ENCODE results near the gene HIF3A. TPM values are rescaled to one million over a fixed set of nuclear protein-coding genes. Genes with fewer than 3 reads are reported as not detected.

The HIF3A gene
- total RNA-seq, 2 donors from 2014 or later = 41.6 to 71.9 TPM

DNA sequence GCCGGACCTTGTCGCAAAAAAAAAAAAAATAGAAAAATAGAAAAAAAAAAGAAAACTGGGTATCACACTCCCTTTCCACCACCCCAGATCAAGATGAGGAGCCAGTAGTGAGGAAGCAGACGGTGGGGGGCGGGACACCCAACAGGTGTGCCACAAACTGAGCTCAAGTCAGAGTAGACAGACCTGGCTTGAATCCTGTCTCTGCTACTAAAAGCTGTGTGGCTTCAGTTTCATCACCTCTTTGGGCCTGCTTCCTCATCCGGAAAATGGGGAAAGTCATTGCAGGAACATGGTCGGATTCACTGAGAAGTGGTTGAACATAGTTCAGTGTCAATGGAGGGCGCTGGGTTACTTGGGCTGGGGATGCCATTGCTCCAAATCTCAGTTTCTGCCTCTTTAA is 2.9 kb downstream of the HIF3A start:
- Histone ChIP-seq H3K36me3 (ENCODE audit: control insufficient read depth, insufficient read depth, low read length) (peaks cover 5% of the 10 kb centered on the region), H3K27ac (ENCODE audit: low read depth, low read length) (peak overlapping the region; percentile 47), H3K4me3 (ENCODE audit: low read length) (no peak overlapping the region), H3K27me3 (ENCODE audit: control insufficient read depth, insufficient read depth, low read length, poor library complexity, severe bottlenecking) (no peaks in the 10 kb centered on the region), H3K4me1 (ENCODE audit: control insufficient read depth, insufficient read depth, low read length) (peaks cover 4% of the 10 kb centered on the region), H3K9ac (ENCODE audit: extremely low read depth, low read length, poor library complexity, severe bottlenecking) (no peak overlapping the region), H3K9me3 (ENCODE audit: control insufficient read depth, low read length) (peaks cover 6% of the 10 kb centered on the region)
- 97 to 100% methylated on average over 4 to 5 of the region's 7 CpGs for WGBS, 2 experiments (ENCODE audit: insufficient coverage in 1 of 2, insufficient read length in 1 of 2)
- Mint-ChIP-seq H3K27me3 (ENCODE audit: insufficient read depth) (peaks cover 10% of the 10 kb centered on the region), H3K4me1 (peaks cover 10% of the 10 kb centered on the region), H3K27ac (no peak overlapping the region), H3K36me3 (ENCODE audit: low read depth) (peaks cover 9% of the 10 kb centered on the region), H3K9me3 (peaks cover 6% of the 10 kb centered on the region), H3K4me3 (no peak overlapping the region)
- TF ChIP-seq, protein P1, sequence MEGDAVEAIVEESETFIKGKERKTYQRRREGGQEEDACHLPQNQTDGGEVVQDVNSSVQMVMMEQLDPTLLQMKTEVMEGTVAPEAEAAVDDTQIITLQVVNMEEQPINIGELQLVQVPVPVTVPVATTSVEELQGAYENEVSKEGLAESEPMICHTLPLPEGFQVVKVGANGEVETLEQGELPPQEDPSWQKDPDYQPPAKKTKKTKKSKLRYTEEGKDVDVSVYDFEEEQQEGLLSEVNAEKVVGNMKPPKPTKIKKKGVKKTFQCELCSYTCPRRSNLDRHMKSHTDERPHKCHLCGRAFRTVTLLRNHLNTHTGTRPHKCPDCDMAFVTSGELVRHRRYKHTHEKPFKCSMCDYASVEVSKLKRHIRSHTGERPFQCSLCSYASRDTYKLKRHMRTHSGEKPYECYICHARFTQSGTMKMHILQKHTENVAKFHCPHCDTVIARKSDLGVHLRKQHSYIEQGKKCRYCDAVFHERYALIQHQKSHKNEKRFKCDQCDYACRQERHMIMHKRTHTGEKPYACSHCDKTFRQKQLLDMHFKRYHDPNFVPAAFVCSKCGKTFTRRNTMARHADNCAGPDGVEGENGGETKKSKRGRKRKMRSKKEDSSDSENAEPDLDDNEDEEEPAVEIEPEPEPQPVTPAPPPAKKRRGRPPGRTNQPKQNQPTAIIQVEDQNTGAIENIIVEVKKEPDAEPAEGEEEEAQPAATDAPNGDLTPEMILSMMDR (conservative IDR thresholded peaks at IDR 0.05) = no peak
- no peak for DNase-seq

DNA sequence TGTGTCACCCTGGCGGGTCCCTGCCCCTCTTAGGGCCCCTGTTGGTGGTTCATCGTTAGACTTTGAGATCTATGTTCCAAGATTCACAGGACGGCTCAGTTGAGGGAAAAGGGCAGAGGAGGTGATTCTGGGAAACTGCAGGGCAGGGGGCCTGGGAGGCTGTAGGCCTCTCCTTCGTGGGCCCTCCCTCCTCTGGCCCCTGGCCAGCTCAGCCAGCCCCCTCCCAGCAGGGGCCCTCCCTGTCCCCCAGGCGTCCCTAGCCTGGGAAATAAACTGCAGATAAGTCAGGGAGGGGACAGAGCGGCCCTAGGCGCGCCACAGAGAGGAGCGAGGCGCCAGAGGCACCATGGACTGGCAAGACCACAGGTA is 6.5 kb downstream of the HIF3A start:
- no peak overlapping the region for H3K9ac ChIP-seq (ENCODE audit: extremely low read depth, low read length, poor library complexity, severe bottlenecking)
- TF ChIP-seq, protein P1 (conservative IDR thresholded peaks at IDR 0.05) = no peak
- Mint-ChIP-seq H3K27me3 (ENCODE audit: insufficient read depth) (no peaks in the 10 kb centered on the region), H3K9me3 (peaks cover 31% of the 10 kb centered on the region), H3K4me1 (peaks cover 10% of the 10 kb centered on the region), H3K27ac (peak overlapping the region; percentile 98), H3K4me3 (peak overlapping the region; percentile 54), H3K36me3 (ENCODE audit: low read depth) (peaks cover 41% of the 10 kb centered on the region)
- WGBS, 2 experiments (ENCODE audit: insufficient coverage in 1 of 2, insufficient read length in 1 of 2) = 72 to 89% methylated on average over 8 to 10 of the region's 10 CpGs
- H3K27me3 ChIP-seq (ENCODE audit: control insufficient read depth, insufficient read depth, low read length, poor library complexity, severe bottlenecking) = no peaks in the 10 kb centered on the region
- DNase-seq = no peak
- H3K9me3 ChIP-seq (ENCODE audit: control insufficient read depth, low read length) = peaks cover 28% of the 10 kb centered on the region
- H3K36me3 ChIP-seq (ENCODE audit: control insufficient read depth, insufficient read depth, low read length) = peaks cover 30% of the 10 kb centered on the region
- no peak overlapping the region for H3K27ac ChIP-seq (ENCODE audit: low read depth, low read length)
- H3K4me1 ChIP-seq (ENCODE audit: control insufficient read depth, insufficient read depth, low read length) = no peaks in the 10 kb centered on the region
- no peak overlapping the region for H3K4me3 ChIP-seq (ENCODE audit: low read length)

DNA sequence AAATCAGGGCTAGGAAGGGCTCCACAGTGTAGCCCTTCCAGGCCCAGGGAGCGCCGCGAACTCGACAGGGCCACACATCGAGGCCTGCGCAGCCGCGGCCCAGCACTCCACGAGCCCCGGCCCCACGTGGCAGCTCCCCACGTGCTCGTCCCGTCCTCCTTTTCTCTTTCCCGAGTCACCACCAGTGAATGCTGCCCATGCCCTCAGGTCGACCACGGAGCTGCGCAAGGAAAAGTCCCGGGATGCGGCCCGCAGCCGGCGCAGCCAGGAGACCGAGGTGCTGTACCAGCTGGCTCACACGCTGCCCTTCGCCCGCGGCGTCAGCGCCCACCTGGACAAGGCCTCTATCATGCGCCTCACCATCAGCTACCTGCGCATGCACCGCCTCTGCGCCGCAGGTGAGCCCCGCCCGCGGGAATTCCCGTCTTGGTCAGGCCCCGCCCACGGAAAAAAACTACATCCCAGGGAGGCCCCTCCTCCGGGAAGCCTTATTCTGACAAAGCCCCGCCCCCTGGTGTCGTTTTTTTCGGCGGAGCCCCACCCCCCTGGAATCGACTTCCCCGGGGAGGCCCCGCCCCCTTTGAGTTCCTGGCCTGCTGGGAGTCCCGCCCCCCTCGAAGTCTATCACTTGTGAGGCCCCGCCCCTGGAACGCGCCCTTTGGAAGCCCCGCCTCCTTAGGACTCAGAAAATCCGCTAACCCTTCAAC is 7.0 kb downstream of the HIF3A start:
- H3K4me3 ChIP-seq (ENCODE audit: low read length) = no peak overlapping the region
- peak overlapping the region; percentile 54 for H3K4me3 Mint-ChIP-seq
- TF ChIP-seq, protein P1 (conservative IDR thresholded peaks at IDR 0.05) = no peak

More for the DNA sequence above, 7.0 kb downstream of the HIF3A start:
- Mint-ChIP-seq H3K4me1 (peaks cover 10% of the 10 kb centered on the region), H3K36me3 (ENCODE audit: low read depth) (peaks cover 41% of the 10 kb centered on the region), H3K27ac (peak overlapping the region; percentile 98), H3K9me3 (peaks cover 31% of the 10 kb centered on the region), H3K27me3 (ENCODE audit: insufficient read depth) (no peaks in the 10 kb centered on the region)
- Histone ChIP-seq H3K36me3 (ENCODE audit: control insufficient read depth, insufficient read depth, low read length) (peaks cover 30% of the 10 kb centered on the region), H3K9ac (ENCODE audit: extremely low read depth, low read length, poor library complexity, severe bottlenecking) (no peak overlapping the region), H3K4me1 (ENCODE audit: control insufficient read depth, insufficient read depth, low read length) (no peaks in the 10 kb centered on the region), H3K9me3 (ENCODE audit: control insufficient read depth, low read length) (peaks cover 28% of the 10 kb centered on the region), H3K27ac (ENCODE audit: low read depth, low read length) (no peak overlapping the region), H3K27me3 (ENCODE audit: control insufficient read depth, insufficient read depth, low read length, poor library complexity, severe bottlenecking) (no peaks in the 10 kb centered on the region)
- peak; percentile 100 for DNase-seq
- 32 to 36% methylated on average over 21 to 56 of the region's 56 CpGs for WGBS, 2 experiments (ENCODE audit: insufficient coverage in 1 of 2, insufficient read length in 1 of 2)

All from endodermal cell (in vitro differentiated cells).